H9 (cell line): ENCODE data around the gene PSMB7. TPM values are rescaled to one million over a fixed set of nuclear protein-coding genes. Genes with fewer than 3 reads are reported as not detected.

ENCODE experiments used
- DNase-seq: peaks from one replicate; pipeline ENCODE4 v3.0.0-alpha.2; 2017
- H2AFZ ChIP-seq: one replicate; pipeline ENCODE4 v1.6.1; 2013; ENCODE audit warnings: mild to moderate bottlenecking, low read length, control low read depth, moderate library complexity
- H2AK5ac ChIP-seq: 2 replicates; pipeline ENCODE4 v1.6.1; 2013; ENCODE audit warnings: low read length, control low read depth, mixed read lengths; ENCODE audit not compliant: insufficient read length
- H2BK120ac ChIP-seq: one replicate; pipeline ENCODE4 v1.6.1; 2013; ENCODE audit warnings: low read depth, mild to moderate bottlenecking, low read length, control low read depth, inconsistent platforms; ENCODE audit not compliant: poor library complexity, severe bottlenecking
- H2BK12ac ChIP-seq: 2 replicates; pipeline ENCODE4 v1.6.1; 2013; ENCODE audit warnings: low read length, control low read depth, mixed read lengths, low read depth; ENCODE audit not compliant: insufficient read length
- H2BK15ac ChIP-seq: 2 replicates; pipeline ENCODE4 v1.6.1; 2013; ENCODE audit warnings: low read depth, low read length, control low read depth
- H2BK20ac ChIP-seq: one replicate; pipeline ENCODE4 v1.6.1; 2013; ENCODE audit warnings: low read depth, mild to moderate bottlenecking, low read length, control low read depth, inconsistent platforms; ENCODE audit not compliant: poor library complexity, severe bottlenecking
- H2BK5ac ChIP-seq: 2 replicates; pipeline ENCODE4 v1.6.1; 2013; ENCODE audit warnings: low read length, control low read depth, mixed read lengths; ENCODE audit not compliant: insufficient read length
- H3K14ac ChIP-seq: 2 replicates; pipeline ENCODE4 v1.6.1; 2013; ENCODE audit warnings: low read length, control low read depth; ENCODE audit not compliant: insufficient read depth
- H3K18ac ChIP-seq: 2 replicates; pipeline ENCODE4 v1.6.1; 2013; ENCODE audit warnings: low read depth, mild to moderate bottlenecking, mixed read lengths, low read length, control low read depth; ENCODE audit not compliant: insufficient read length
- H3K23ac ChIP-seq: 2 replicates; pipeline ENCODE4 v1.6.1; 2013; ENCODE audit warnings: low read length, control low read depth, mixed read lengths, low read depth; ENCODE audit not compliant: insufficient read length
- H3K23me2 ChIP-seq: 2 replicates; pipeline ENCODE4 v1.6.1; 2013; ENCODE audit warnings: low read depth, mild to moderate bottlenecking, mixed read lengths, low read length, control low read depth; ENCODE audit not compliant: insufficient read length, poor library complexity, severe bottlenecking
- H3K27ac ChIP-seq: 2 replicates; pipeline ENCODE4 v1.5.1; 2013; ENCODE audit warnings: low read length, control low read depth, mixed read lengths, low read depth; ENCODE audit not compliant: insufficient read length
- H3K27me3 ChIP-seq: 2 replicates; pipeline ENCODE4 v1.6.1; 2013; ENCODE audit warnings: low read length, control low read depth, inconsistent platforms; ENCODE audit not compliant: insufficient read depth
- H3K4ac ChIP-seq: 2 replicates; pipeline ENCODE4 v1.6.1; 2013; ENCODE audit warnings: low read depth, mild to moderate bottlenecking, control low read depth, inconsistent platforms, low read length, moderate library complexity
- H3K4me1 ChIP-seq: 2 replicates; pipeline ENCODE4 v1.6.1; 2013; ENCODE audit warnings: low read length, control low read depth, inconsistent platforms; ENCODE audit not compliant: insufficient read depth
- H3K4me2 ChIP-seq: 2 replicates; pipeline ENCODE4 v1.6.1; 2013; ENCODE audit warnings: low read length, control low read depth, mixed read lengths; ENCODE audit not compliant: insufficient read length, insufficient read depth
- H3K56ac ChIP-seq: 2 replicates; pipeline ENCODE4 v1.6.1; 2013; ENCODE audit warnings: low read depth, mild to moderate bottlenecking, mixed read lengths, low read length, control low read depth; ENCODE audit not compliant: insufficient read length
- H3K79me1 ChIP-seq: 2 replicates; pipeline ENCODE4 v1.6.1; 2013; ENCODE audit warnings: low read depth, mild to moderate bottlenecking, moderate library complexity, low read length, control low read depth, inconsistent platforms; ENCODE audit not compliant: insufficient read depth, poor library complexity, severe bottlenecking
- H3K79me2 ChIP-seq: 2 replicates; pipeline ENCODE4 v1.6.1; 2013; ENCODE audit warnings: low read length, control low read depth, inconsistent platforms; ENCODE audit not compliant: insufficient read depth
- H3K9ac ChIP-seq: 2 replicates; pipeline ENCODE4 v1.6.1; 2013; ENCODE audit warnings: low read length, control low read depth, mixed read lengths; ENCODE audit not compliant: insufficient read length; ENCODE audit errors: extremely low read depth
- H3K9me3 ChIP-seq: one replicate; pipeline ENCODE4 v1.6.1; 2013; ENCODE audit warnings: low read depth, low read length, inconsistent platforms; ENCODE audit not compliant: control insufficient read depth
- H3T11ph ChIP-seq: one replicate; pipeline ENCODE4 v1.6.1; 2013; ENCODE audit warnings: mild to moderate bottlenecking, low read length, control low read depth, inconsistent platforms
- H4K20me1 ChIP-seq: one replicate; pipeline ENCODE4 v1.6.1; 2013; ENCODE audit not compliant: control insufficient read depth, insufficient read length, insufficient read depth
- H4K5ac ChIP-seq: 2 replicates; pipeline ENCODE4 v1.6.1; 2013; ENCODE audit warnings: low read depth, mild to moderate bottlenecking, mixed read lengths, low read length, control low read depth; ENCODE audit not compliant: insufficient read length
- H4K8ac ChIP-seq: replicated peaks from 2 replicates; pipeline ENCODE4 v1.6.1; 2013; ENCODE audit warnings: low read length, control low read depth, mixed read lengths, low read depth; ENCODE audit not compliant: insufficient read length
- H4K91ac ChIP-seq: 2 replicates; pipeline ENCODE4 v1.6.1; 2013; ENCODE audit warnings: low read depth, mild to moderate bottlenecking, moderate library complexity, mixed read lengths, low read length, control low read depth; ENCODE audit not compliant: insufficient read length
- H3K27ac Mint-ChIP-seq, 3 experiments: 2 replicates in 2 of 3; 3 replicates in 1 of 3; pipeline ENCODE4 v1.8.0; 2020 to 2021; ENCODE audit warnings: mixed read lengths in 3 of 3, mild to moderate bottlenecking in 1 of 3, moderate library complexity in 1 of 3
- H3K27me3 Mint-ChIP-seq: 2 replicates; pipeline ENCODE4 v1.8.0; 2021; ENCODE audit warnings: low read depth, mild to moderate bottlenecking, moderate library complexity, mixed read lengths
- H3K36me3 Mint-ChIP-seq, 3 experiments: 2 replicates in 2 of 3; 3 replicates in 1 of 3; pipeline ENCODE4 v1.8.0; 2020 to 2021; ENCODE audit warnings: low read depth in 3 of 3, mixed read lengths in 3 of 3; ENCODE audit not compliant: insufficient read depth in 1 of 3
- H3K4me1 Mint-ChIP-seq, 2 experiments: 2 replicates each; pipeline ENCODE4 v1.8.0; 2020; ENCODE audit warnings: mixed read lengths in 2 of 2
- H3K4me3 Mint-ChIP-seq, 2 experiments: 2 replicates in 1 of 2; 3 replicates in 1 of 2; pipeline ENCODE4 v1.8.0; 2020 to 2021; ENCODE audit warnings: mild to moderate bottlenecking in 2 of 2, mixed read lengths in 2 of 2, moderate library complexity in 1 of 2
- H3K9me3 Mint-ChIP-seq, 2 experiments: 2 replicates in 1 of 2; 3 replicates in 1 of 2; pipeline ENCODE4 v1.8.0; 2020; ENCODE audit warnings: mild to moderate bottlenecking in 2 of 2, mixed read lengths in 2 of 2, moderate library complexity in 1 of 2
- CTCF ChIP-seq: fragments of 200-600 bp; sonication (generic); conservative IDR thresholded peaks from 3 replicates; pipeline ENCODE4 v1.8.0; 2021; ENCODE audit warnings: antibody characterized with exemption, mild to moderate bottlenecking
- WGBS: extraction: QIAGEN DNeasy Blood & Tissue Kit; methylation state at CpG from one replicate; pipeline ENCODE4 v1.1.7; 2013; ENCODE audit warnings: missing lambda C conversion rate, low lambda C conversion rate, mixed read lengths; ENCODE audit not compliant: insufficient read length; ENCODE audit errors: extremely low coverage; 5-methylcytosine and 5-hydroxymethylcytosine counted together
- total RNA-seq: library from RNA; stranded (reverse); gene quantifications from 2 replicates; pipeline ENCODE4 v1.2.1, GENCODE V29; 2021

The PSMB7 gene
- total RNA-seq, 1 experiment from 2014 or later: 209 TPM

- H3K9me3 Mint-ChIP-seq: no peaks in the 10 kb centered on the region
Measured at GRCh38 chr9:124325816-124326215, 89.4 kb downstream of the PSMB7 start.

More at GRCh38 chr9:124325816-124326215, 89.4 kb downstream of the PSMB7 start:
- no peak overlapping the region for H4K5ac ChIP-seq
- H3T11ph ChIP-seq: no peak overlapping the region
- no peak for TF ChIP-seq CTCF
- no peak overlapping the region for H2AK5ac ChIP-seq
- Mint-ChIP-seq H3K4me1 (no peaks in the 10 kb centered on the region), H3K27ac (no peak overlapping the region; a peak in 1 of 7 replicates), H3K27me3 (no peaks in the 10 kb centered on the region), H3K36me3 (peaks cover 0 to 4% (median 0%) of the 10 kb centered on the region in 3 experiments; a peak in 1 of 7 replicates), H3K4me3 (no peak overlapping the region)
- no peak overlapping the region for H2BK15ac ChIP-seq
- H3K56ac ChIP-seq: no peak overlapping the region
- H3K23ac ChIP-seq: no peak overlapping the region
- no peak overlapping the region for H4K8ac ChIP-seq
- no peaks in the 10 kb centered on the region for H4K20me1 ChIP-seq
- H3K27me3 ChIP-seq: no peaks in the 10 kb centered on the region
- H3K18ac ChIP-seq: no peak overlapping the region
- H3K4ac ChIP-seq: no peak overlapping the region
- no peaks in the 10 kb centered on the region for H3K79me2 ChIP-seq
- no peak overlapping the region for H4K91ac ChIP-seq
- no peak overlapping the region for H2AFZ ChIP-seq
- H3K27ac ChIP-seq: no peak overlapping the region
- no peaks in the 10 kb centered on the region for H3K79me1 ChIP-seq
- no peak overlapping the region for H3K9ac ChIP-seq
- H2BK20ac ChIP-seq: no peak overlapping the region
- no peak overlapping the region for H2BK120ac ChIP-seq
- no peak overlapping the region for H3K4me2 ChIP-seq
- no peaks in the 10 kb centered on the region for H3K9me3 ChIP-seq
- H2BK12ac ChIP-seq: no peak overlapping the region
- H3K23me2 ChIP-seq: no peaks in the 10 kb centered on the region
- no peak overlapping the region for H3K14ac ChIP-seq
- no peak overlapping the region for H2BK5ac ChIP-seq
- no peaks in the 10 kb centered on the region for H3K4me1 ChIP-seq
- no peak for DNase-seq
- WGBS: no CpG with 5 or more reads among the region's 6 CpGs
